Measurements from ENCODE around the gene PRPH.
A peak's percentile ranks its signal among the peaks of the same experiment; 100 is the strongest.

The PRPH gene

GRCh38 chr12:49341777-49342065 is 46.8 kb downstream of the PRPH start:
- Histone ChIP-seq H2AFZ (ENCODE audit: low read depth, low read length, severe bottlenecking) (no peak overlapping the region), H3K9me2 (replicated peaks; ENCODE audit: insufficient read depth, low read length) (no peaks in the 10 kb centered on the region), H3K36me3 (ENCODE audit: low read length) (no peaks in the 10 kb centered on the region), H3K4me2 (ENCODE audit: low read depth, low read length, poor library complexity, severe bottlenecking) (no peak overlapping the region), H3K27me3 (ENCODE audit: low read length) (no peaks in the 10 kb centered on the region), H3K9me3 (ENCODE audit: insufficient read depth, low read length) (no peaks in the 10 kb centered on the region), H3K9ac (ENCODE audit: low read length) (no peak overlapping the region), H3K4me3 (ENCODE audit: insufficient read depth, low read length, poor library complexity, severe bottlenecking) (no peak overlapping the region), H3K79me2 (ENCODE audit: insufficient read depth, low read length) (no peaks in the 10 kb centered on the region), H4K20me1 (ENCODE audit: low read depth, low read length) (no peaks in the 10 kb centered on the region), H3K27ac (ENCODE audit: low read depth, low read length) (no peak overlapping the region), H3F3A (ENCODE audit: insufficient read depth) (no peaks in the 10 kb centered on the region; the same call in 1 of the 2 replicates)
- TF ChIP-seq EZH2phosphoT487 (conservative IDR thresholded peaks at IDR 0.05; ENCODE audit: low read length) (no peak), CTCF (IDR thresholded peaks at IDR 0.05; ENCODE audit: insufficient read depth, low read length, poor library complexity, severe bottlenecking) (no peak)

GRCh38 chr12:49342066-49342913 is 47.3 kb downstream of the PRPH start:
- no peaks in the 10 kb centered on the region for H3K27me3 ChIP-seq (ENCODE audit: low read length)
- H3F3A ChIP-seq (ENCODE audit: insufficient read depth) = no peaks in the 10 kb centered on the region; the same call in 1 of the 2 replicates
- TF ChIP-seq EZH2phosphoT487 (conservative IDR thresholded peaks at IDR 0.05; ENCODE audit: low read length) (no peak), CTCF (IDR thresholded peaks at IDR 0.05; ENCODE audit: insufficient read depth, low read length, poor library complexity, severe bottlenecking) (peak; percentile 97)
- H3K4me3 ChIP-seq (ENCODE audit: insufficient read depth, low read length, poor library complexity, severe bottlenecking) = no peak overlapping the region
- H3K79me2 ChIP-seq (ENCODE audit: insufficient read depth, low read length) = no peaks in the 10 kb centered on the region
- H3K9me3 ChIP-seq (ENCODE audit: insufficient read depth, low read length) = no peaks in the 10 kb centered on the region
- no peaks in the 10 kb centered on the region for H4K20me1 ChIP-seq (ENCODE audit: low read depth, low read length)
- H3K36me3 ChIP-seq (ENCODE audit: low read length) = no peaks in the 10 kb centered on the region
- H2AFZ ChIP-seq (ENCODE audit: low read depth, low read length, severe bottlenecking) = no peak overlapping the region
- H3K9me2 ChIP-seq (replicated peaks; ENCODE audit: insufficient read depth, low read length) = no peaks in the 10 kb centered on the region
- peak overlapping the region; percentile 29 for H3K4me2 ChIP-seq (ENCODE audit: low read depth, low read length, poor library complexity, severe bottlenecking)
- no peak overlapping the region for H3K9ac ChIP-seq (ENCODE audit: low read length)
- no peak overlapping the region for H3K27ac ChIP-seq (ENCODE audit: low read depth, low read length)

GRCh38 chr12:49342914-49343731 is 48.2 kb downstream of the PRPH start:
- Histone ChIP-seq H4K20me1 (ENCODE audit: low read depth, low read length) (no peaks in the 10 kb centered on the region), H3K9ac (ENCODE audit: low read length) (no peak overlapping the region), H3F3A (ENCODE audit: insufficient read depth) (no peaks in the 10 kb centered on the region; the same call in 1 of the 2 replicates), H3K4me2 (ENCODE audit: low read depth, low read length, poor library complexity, severe bottlenecking) (peak overlapping the region; percentile 29), H3K4me3 (ENCODE audit: insufficient read depth, low read length, poor library complexity, severe bottlenecking) (no peak overlapping the region), H3K36me3 (ENCODE audit: low read length) (no peaks in the 10 kb centered on the region), H3K9me3 (ENCODE audit: insufficient read depth, low read length) (no peaks in the 10 kb centered on the region), H3K9me2 (replicated peaks; ENCODE audit: insufficient read depth, low read length) (no peaks in the 10 kb centered on the region), H2AFZ (ENCODE audit: low read depth, low read length, severe bottlenecking) (no peak overlapping the region), H3K27ac (ENCODE audit: low read depth, low read length) (no peak overlapping the region), H3K79me2 (ENCODE audit: insufficient read depth, low read length) (no peaks in the 10 kb centered on the region), H3K27me3 (ENCODE audit: low read length) (no peaks in the 10 kb centered on the region)
- no peak for TF ChIP-seq CTCF (IDR thresholded peaks at IDR 0.05; ENCODE audit: insufficient read depth, low read length, poor library complexity, severe bottlenecking)
- no peak for TF ChIP-seq EZH2phosphoT487 (conservative IDR thresholded peaks at IDR 0.05; ENCODE audit: low read length)
